AG04449 (cell line): ENCODE data around the gene HID1.
"Not testable (repeated sequence)": the region's sequence is repeated elsewhere in the genome, so short reads cannot be mapped to it uniquely, and the experiment has no call there.

Experiments used
- CTCF ChIA-PET: fragments of 350-600 bp; formaldehyde crosslinking; extraction: SDS; loops from one replicate; lab custom pipeline; 2021; ENCODE audit warnings: antibody characterized with exemption; lab: Yijun Ruan, JAX
- POLR2A ChIA-PET: fragments of 400-600, 350-600 bp; formaldehyde crosslinking; extraction: SDS; loops from one replicate; lab custom pipeline; 2020; ENCODE audit warnings: antibody characterized with exemption, inconsistent platforms; lab: Yijun Ruan, JAX
- DNase-seq: peaks from one replicate; pipeline ENCODE4 v3.0.0-alpha.2; 2010; ENCODE audit warnings: low read depth, low spot score
- H3K4me3 ChIP-seq: 2 replicates; pipeline ENCODE4 v1.5.1; 2011; ENCODE audit warnings: low read depth, mild to moderate bottlenecking, control low read depth, low read length
- TF ChIP-seq, protein P1 (sequence below): IDR thresholded peaks from one replicate; pipeline ENCODE4 v1.5.1; 2011; ENCODE audit warnings: mild to moderate bottlenecking, moderate library complexity, low read length, control low read depth, inconsistent platforms; ENCODE audit not compliant: insufficient read depth; ENCODE audit errors: missing control alignments

The HID1 gene

DNA sequence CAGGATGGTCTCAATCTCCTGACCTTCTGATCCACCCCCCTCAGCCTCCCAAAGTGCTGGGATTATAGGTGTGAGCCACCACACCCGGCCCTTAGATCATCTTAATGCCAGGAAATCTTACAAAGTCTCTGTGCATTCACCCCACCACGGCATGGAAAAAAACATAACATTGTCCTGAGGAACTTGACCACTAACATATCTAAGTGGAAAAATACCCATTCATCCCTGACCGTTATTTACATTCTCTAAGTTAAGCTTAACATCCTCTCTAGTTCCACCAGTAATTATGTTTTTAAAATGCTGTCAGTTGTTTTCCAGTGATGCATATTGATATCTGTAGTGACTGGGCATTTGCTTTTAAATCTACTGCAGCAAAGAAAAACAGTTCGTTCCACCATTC, 3.4 kb upstream of the HID1 start:
- no peak overlapping the region for H3K4me3 ChIP-seq
- TF ChIP-seq, protein P1, sequence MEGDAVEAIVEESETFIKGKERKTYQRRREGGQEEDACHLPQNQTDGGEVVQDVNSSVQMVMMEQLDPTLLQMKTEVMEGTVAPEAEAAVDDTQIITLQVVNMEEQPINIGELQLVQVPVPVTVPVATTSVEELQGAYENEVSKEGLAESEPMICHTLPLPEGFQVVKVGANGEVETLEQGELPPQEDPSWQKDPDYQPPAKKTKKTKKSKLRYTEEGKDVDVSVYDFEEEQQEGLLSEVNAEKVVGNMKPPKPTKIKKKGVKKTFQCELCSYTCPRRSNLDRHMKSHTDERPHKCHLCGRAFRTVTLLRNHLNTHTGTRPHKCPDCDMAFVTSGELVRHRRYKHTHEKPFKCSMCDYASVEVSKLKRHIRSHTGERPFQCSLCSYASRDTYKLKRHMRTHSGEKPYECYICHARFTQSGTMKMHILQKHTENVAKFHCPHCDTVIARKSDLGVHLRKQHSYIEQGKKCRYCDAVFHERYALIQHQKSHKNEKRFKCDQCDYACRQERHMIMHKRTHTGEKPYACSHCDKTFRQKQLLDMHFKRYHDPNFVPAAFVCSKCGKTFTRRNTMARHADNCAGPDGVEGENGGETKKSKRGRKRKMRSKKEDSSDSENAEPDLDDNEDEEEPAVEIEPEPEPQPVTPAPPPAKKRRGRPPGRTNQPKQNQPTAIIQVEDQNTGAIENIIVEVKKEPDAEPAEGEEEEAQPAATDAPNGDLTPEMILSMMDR, result no peak
- DNase-seq, result no peak
- ChIA-PET CTCF (interaction anchor here (1.3 to 1.6 kb wide), 3 partner anchors 14 to 37 kb away, joined by 4 to 16 read pairs (median 4); partner anchors contain the start of gene MRPL58), POLR2A (no interaction called here)

DNA sequence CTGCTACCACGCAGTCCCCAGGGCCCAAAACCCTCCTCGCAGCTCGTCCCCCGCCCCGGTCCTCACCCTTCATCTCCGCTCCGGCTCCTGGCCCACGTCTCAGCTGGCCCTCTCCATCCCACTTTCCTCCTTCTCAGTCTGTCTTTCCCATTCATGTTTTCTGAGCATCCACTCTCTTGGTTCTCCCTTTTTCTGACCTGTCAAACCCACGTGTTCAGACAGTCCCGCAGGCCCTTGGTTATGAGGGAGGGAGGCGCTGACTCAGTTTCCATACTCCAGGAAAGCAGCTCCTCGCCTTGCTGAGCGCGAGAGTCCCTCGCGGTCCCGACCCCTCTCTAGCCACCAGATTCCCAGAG, 392 bp upstream of the HID1 start:
- ChIA-PET POLR2A (no interaction called here), CTCF (interaction anchor here (0.6 to 10.6 kb wide), 3 partner anchors 13 to 26 kb away, joined by 3 to 181 read pairs (median 5); partner anchors contain the start of gene CDR2L)
- TF ChIP-seq, protein P1, result no peak
- no peak for DNase-seq
- H3K4me3 ChIP-seq, result peak overlapping the region; percentile 15

DNA sequence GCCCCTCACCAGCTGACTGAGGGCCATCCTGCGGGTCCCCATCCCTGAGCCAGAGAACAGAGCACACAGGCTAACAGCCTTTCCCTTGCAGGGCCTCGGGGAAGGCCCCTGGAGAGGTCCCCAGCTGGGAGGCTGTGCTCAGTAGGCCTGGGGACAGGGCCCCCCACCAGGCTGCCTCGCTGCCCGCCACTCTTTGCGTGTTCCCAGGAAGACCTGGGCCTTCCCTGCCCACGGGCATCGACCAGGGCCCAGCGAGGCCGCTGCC, 785 bp downstream of the HID1 start:
- POLR2A ChIA-PET, result no interaction called here
- TF ChIP-seq, protein P1, result no peak
- peak overlapping the region; percentile 48; the same call in 1 of the 2 replicates for H3K4me3 ChIP-seq
- DNase-seq, result no peak
- CTCF ChIA-PET, result interaction anchor here (1.6 to 10.6 kb wide), 2 partner anchors 12 to 227 kb away, joined by 5 to 181 read pairs; no protein-coding TSS in a partner anchor

DNA sequence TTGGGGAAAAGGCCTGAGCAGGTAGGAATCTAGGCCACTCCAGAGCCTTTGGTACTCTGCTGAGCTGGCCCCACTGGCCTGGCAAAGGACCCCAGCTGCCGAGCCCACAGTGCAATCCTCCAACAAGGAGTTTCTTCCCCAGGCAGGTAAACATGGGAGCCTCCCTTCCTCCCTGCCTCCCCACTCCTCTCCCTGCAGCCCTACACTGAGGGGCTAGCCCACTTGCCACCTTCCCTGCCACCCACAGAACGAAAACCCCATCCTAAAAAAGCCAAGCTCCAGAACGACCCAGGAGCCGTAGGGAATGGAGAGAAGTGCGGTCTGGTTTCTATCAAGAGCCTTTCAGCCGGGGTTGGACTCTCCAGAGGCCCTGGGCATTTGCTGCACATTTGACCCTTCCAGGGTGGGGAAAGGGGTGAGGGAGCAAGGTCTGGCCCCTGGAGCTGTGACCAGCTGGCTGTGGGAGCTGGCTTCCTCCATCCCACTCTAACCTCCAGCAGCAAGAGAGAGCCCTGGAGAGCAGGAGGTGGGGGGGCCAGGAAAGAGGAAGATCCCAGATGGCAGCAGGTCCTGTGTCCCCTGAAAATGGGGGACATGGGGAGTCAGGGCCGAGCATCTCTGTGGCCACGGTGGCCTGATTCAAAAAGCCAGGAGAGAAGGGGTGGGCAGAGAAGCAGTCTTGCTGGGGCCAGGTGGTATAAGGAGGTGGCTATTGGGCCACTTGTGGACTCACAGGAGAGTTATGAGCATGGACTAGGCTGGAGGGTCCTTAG, 1.3 kb downstream of the HID1 start:
- TF ChIP-seq, protein P1, result no peak
- H3K4me3 ChIP-seq, result no peak overlapping the region
- no peak for DNase-seq
- CTCF ChIA-PET, result interaction anchor here (1.6 to 10.6 kb wide), 2 partner anchors 12 to 226 kb away, joined by 5 to 181 read pairs; no protein-coding TSS in a partner anchor
- POLR2A ChIA-PET, result no interaction called here

DNA sequence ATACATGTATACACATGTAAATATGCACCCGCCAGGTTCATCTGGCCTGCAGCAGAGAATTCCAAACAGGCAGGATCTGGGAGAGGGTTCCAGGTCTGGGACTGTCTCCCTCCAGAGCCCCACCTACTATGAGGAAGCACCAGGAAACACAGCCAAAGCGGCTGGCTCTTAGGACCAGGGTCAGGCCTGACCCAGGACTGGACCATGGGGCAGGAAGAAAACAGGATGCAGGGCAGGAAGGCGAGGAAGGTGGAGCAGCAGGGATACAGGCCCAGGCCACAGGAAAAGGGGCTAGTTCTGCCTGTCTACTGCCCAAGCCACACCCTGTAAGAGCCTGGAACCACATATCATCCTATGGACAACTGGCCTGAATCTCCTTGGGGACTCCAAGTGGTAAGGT, 2.2 kb downstream of the HID1 start:
- ChIA-PET CTCF (interaction anchor here (10.6 kb wide), 1 partner anchor 11 kb away, joined by 181 read pairs; no protein-coding TSS in a partner anchor), POLR2A (no interaction called here)
- no peak for DNase-seq
- no peak overlapping the region for H3K4me3 ChIP-seq
- TF ChIP-seq, protein P1, result no peak

DNA sequence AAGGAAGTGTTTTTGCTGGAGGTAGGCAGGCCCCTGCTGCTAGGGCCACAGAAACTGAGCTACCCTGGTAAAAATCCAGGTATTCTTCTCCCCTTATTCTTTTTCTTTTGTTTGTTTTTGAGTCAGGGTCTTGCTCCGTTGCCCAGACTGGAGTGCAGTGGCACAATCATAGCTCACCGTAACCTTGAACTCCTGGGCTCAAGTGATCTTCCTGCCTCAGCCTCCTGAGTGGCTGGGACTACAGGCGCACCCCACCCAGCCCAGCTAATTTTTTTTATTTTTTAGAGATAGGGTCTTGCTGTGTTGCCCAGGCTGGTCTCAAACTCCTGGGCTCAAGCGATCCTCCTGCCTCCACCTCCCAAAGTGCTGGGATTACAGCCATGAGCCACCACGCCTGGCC, 3.1 kb downstream of the HID1 start:
- POLR2A ChIA-PET, H3K4me3 ChIP-seq, DNase-seq: not testable (repeated sequence)
- CTCF ChIA-PET, result interaction anchor here (1.2 to 10.6 kb wide), 3 partner anchors 10 to 54 kb away, joined by 3 to 181 read pairs (median 4); no protein-coding TSS in a partner anchor
